ENCODE data around the gene KCNJ16. TPM values are rescaled to one million over a fixed set of nuclear protein-coding genes. Genes with fewer than 3 reads are reported as not detected.

KCNJ16 gene
- total and polyA plus RNA-seq, 9 of the 15 experiments (the other 6 are each of a cell fraction or from before 2014, with no cell fraction given): 0.01 to 0.75 (median 0.07) TPM; not detected in 4

DNA sequence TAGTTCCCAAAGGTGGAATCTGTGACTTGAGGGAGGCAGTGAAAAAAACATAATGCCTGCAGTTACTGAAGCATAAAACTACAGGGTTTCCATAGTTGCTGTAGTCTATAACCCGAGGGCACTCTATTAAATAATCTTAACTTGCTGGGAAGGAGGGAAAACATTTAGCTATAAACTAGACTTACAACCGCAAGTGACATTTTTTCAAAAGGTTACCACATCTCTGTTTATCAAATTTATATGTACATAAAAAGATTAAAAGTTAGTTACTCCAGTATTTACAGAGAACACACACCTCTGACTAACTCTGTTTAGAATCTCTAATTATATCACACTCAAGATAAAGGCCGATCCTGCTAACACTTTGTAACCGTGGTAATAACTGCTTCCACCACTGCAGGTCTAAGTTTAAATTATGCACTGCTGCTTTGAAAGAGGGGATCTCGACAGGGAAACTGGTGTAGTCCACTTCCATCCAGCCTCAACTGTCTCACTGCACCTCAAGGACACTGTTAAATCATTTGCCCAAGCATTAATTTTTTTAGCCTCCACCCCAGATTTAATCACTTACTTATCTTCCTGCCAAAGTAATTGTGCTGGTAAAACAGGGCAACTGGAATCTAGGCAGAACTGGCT lies 14.6 kb downstream of the KCNJ16 start (continued):
- TF ChIP-seq, protein P1, sequence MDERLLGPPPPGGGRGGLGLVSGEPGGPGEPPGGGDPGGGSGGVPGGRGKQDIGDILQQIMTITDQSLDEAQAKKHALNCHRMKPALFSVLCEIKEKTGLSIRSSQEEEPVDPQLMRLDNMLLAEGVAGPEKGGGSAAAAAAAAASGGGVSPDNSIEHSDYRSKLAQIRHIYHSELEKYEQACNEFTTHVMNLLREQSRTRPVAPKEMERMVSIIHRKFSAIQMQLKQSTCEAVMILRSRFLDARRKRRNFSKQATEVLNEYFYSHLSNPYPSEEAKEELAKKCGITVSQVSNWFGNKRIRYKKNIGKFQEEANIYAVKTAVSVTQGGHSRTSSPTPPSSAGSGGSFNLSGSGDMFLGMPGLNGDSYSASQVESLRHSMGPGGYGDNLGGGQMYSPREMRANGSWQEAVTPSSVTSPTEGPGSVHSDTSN (CRISPR knock-in tag; IDR thresholded peaks at IDR 0.05; ENCODE audit: low read depth): no peak
- TF ChIP-seq, protein P1 (tag; conservative IDR thresholded peaks at IDR 0.05; ENCODE audit: low read depth): no peak

DNA sequence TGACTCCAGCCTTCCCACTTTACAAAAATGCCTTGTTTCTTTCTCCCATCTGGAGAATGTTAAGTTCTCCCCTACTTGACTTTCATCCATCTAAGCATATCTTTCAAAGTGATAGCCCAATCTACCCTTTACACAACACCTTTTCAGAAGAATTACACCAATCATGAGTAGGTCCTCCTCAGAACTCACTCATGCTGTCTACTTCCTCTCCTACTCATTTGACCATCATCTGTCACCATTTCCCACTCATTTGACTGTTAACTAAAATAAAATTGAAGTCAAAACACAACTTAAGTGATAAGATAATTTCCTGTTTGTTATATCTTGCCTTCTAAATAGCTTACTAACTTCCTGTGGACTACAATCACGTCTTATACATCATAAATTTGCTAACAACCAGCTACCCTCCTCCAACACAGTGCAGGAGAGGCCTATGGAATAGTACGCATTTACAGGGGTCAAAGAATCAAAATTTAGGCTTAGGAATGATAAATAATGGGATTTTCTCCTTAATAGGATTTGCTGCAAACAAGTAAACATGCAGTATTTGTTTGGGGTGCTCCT lies 16.1 kb downstream of the KCNJ16 start:
- Histone ChIP-seq H3K9me3 (replicated peaks; ENCODE audit: control insufficient read depth, insufficient read depth, low read depth, low read length) (no peaks in the 10 kb centered on the region), H3K79me2 (ENCODE audit: control insufficient read depth, insufficient read depth, low read length) (peaks cover 11% of the 10 kb centered on the region; the same call in 2 of the 3 replicates), H2AFZ (ENCODE audit: low read depth, low read length) (no peak overlapping the region), H3K27me3 (ENCODE audit: control insufficient read depth in 2 of 2, insufficient read depth in 2 of 2, low read length in 2 of 2) (no peaks in the 10 kb centered on the region), H3K36me3 (ENCODE audit: control insufficient read depth, insufficient read depth, low read length) (peaks cover 6% of the 10 kb centered on the region; the same call in 1 of the 3 replicates), H3K4me1 (replicated peaks in 1 of 2; ENCODE audit: control insufficient read depth in 2 of 2, insufficient read depth in 2 of 2, low read length in 2 of 2) (no peaks in the 10 kb centered on the region), H3K4me2 (ENCODE audit: insufficient read depth, low read length) (no peak overlapping the region), H3K4me3 (no peak overlapping the region), H4K20me1 (replicated peaks; ENCODE audit: control insufficient read depth, insufficient read depth, low read length) (no peaks in the 10 kb centered on the region), H3K9me1 (ENCODE audit: control insufficient read depth, insufficient read depth, low read length) (no peaks in the 10 kb centered on the region), H3K27ac (ENCODE audit: extremely low read depth, low read depth, low read length) (no peak overlapping the region), H3K9ac (ENCODE audit: insufficient read depth in 1 of 2, low read depth in 2 of 2, low read length in 2 of 2) (no peak overlapping the region)
- no peak for ATAC-seq
- no TSS peak for BruUV-seq (replicated peaks)
- POLR2A ChIA-PET: no interaction called here
- no peak for FAIRE-seq
- intact Hi-C loops (cut with micrococcal nuclease) (no loop called here), in situ Hi-C loops (cut with MboI) (no loop called here)
- CTCF ChIA-PET (ENCODE audit: low intra/inter-chr PET ratio): no interaction called here
- 24% methylated on average over 2 of the region's 2 CpGs for WGBS (ENCODE audit: insufficient coverage, low coverage, missing lambda C conversion rate)
- DNase-seq (ENCODE audit: extremely low read depth in 1 of 4, low spot score in 3 of 4): no peak
- TF ChIP-seq, protein P2, sequence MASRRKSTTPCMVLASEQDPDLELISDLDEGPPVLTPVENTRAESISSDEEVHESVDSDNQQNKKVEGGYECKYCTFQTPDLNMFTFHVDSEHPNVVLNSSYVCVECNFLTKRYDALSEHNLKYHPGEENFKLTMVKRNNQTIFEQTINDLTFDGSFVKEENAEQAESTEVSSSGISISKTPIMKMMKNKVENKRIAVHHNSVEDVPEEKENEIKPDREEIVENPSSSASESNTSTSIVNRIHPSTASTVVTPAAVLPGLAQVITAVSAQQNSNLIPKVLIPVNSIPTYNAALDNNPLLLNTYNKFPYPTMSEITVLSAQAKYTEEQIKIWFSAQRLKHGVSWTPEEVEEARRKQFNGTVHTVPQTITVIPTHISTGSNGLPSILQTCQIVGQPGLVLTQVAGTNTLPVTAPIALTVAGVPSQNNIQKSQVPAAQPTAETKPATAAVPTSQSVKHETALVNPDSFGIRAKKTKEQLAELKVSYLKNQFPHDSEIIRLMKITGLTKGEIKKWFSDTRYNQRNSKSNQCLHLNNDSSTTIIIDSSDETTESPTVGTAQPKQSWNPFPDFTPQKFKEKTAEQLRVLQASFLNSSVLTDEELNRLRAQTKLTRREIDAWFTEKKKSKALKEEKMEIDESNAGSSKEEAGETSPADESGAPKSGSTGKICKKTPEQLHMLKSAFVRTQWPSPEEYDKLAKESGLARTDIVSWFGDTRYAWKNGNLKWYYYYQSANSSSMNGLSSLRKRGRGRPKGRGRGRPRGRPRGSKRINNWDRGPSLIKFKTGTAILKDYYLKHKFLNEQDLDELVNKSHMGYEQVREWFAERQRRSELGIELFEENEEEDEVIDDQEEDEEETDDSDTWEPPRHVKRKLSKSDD (conservative IDR thresholded peaks at IDR 0.05; ENCODE audit: low read length): no peak
- TF ChIP-seq GABPB1 (CRISPR knock-in tag; IDR thresholded peaks at IDR 0.05) (no peak), MECOM (CRISPR knock-in tag; IDR thresholded peaks at IDR 0.05) (no peak), HIVEP1 (CRISPR knock-in tag; IDR thresholded peaks at IDR 0.05) (no peak), DPF2 (IDR thresholded peaks at IDR 0.05) (no peak)
- TF ChIP-seq, protein P3, sequence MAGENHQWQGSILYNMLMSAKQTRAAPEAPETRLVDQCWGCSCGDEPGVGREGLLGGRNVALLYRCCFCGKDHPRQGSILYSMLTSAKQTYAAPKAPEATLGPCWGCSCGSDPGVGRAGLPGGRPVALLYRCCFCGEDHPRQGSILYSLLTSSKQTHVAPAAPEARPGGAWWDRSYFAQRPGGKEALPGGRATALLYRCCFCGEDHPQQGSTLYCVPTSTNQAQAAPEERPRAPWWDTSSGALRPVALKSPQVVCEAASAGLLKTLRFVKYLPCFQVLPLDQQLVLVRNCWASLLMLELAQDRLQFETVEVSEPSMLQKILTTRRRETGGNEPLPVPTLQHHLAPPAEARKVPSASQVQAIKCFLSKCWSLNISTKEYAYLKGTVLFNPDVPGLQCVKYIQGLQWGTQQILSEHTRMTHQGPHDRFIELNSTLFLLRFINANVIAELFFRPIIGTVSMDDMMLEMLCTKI (IDR thresholded peaks at IDR 0.05; ENCODE audit: partially characterized antibody): no peak
- TF ChIP-seq, protein P4, sequence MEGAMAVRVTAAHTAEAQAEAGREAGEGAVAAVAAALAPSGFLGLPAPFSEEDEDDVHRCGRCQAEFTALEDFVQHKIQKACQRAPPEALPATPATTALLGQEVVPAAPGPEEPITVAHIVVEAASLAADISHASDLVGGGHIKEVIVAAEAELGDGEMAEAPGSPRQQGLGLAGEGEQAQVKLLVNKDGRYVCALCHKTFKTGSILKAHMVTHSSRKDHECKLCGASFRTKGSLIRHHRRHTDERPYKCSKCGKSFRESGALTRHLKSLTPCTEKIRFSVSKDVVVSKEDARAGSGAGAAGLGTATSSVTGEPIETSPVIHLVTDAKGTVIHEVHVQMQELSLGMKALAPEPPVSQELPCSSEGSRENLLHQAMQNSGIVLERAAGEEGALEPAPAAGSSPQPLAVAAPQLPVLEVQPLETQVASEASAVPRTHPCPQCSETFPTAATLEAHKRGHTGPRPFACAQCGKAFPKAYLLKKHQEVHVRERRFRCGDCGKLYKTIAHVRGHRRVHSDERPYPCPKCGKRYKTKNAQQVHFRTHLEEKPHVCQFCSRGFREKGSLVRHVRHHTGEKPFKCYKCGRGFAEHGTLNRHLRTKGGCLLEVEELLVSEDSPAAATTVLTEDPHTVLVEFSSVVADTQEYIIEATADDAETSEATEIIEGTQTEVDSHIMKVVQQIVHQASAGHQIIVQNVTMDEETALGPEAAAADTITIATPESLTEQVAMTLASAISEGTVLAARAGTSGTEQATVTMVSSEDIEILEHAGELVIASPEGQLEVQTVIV (CRISPR knock-in tag; IDR thresholded peaks at IDR 0.05; ENCODE audit: borderline replicate concordance): no peak
